HG03521 (cell line): Measurements from ENCODE around the gene ACVR2B.

Experiments used
- ATAC-seq: cut with Tn5 transposase; IDR thresholded peaks from one replicate; pipeline ENCODE4 v1.9.1; 2021; ENCODE audit warnings: mild to moderate bottlenecking, moderate library complexity; ENCODE audit not compliant: unreplicated experiment

The ACVR2B gene

DNA sequence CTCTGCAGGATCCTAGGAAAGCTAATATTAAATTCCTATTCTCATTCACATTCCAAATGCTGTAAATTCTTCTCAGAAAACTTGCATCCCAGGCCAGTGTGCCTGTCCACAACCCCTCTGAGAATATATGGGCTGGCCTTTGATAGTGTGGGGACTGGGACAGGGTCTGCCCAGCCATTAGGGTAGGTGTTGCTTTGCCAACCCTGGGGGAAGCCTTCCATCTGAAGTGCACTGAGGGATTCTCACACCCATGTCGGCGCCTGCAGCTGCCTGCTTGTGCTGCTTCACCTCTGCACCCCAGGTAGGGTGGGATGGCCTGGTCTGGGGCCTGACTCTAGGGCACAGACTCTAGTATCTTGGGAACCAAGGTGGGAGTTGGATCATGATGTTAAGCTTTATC is 27.2 kb downstream of the ACVR2B start:
- no peak for ATAC-seq

DNA sequence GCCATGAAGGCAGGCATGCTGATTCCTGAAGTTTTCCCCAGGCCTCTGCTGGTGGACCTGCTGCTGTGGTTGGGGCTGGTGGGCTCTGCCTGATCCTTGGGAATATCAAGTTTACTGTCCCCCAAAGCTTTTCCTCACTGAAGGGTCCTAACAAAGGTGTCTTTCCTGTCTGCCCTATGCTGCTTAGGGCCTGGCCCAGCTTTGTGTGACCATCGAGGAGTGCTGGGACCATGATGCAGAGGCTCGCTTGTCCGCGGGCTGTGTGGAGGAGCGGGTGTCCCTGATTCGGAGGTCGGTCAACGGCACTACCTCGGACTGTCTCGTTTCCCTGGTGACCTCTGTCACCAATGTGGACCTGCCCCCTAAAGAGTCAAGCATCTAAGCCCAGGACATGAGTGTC is 29.3 kb downstream of the ACVR2B start:
- ATAC-seq, result no peak

DNA sequence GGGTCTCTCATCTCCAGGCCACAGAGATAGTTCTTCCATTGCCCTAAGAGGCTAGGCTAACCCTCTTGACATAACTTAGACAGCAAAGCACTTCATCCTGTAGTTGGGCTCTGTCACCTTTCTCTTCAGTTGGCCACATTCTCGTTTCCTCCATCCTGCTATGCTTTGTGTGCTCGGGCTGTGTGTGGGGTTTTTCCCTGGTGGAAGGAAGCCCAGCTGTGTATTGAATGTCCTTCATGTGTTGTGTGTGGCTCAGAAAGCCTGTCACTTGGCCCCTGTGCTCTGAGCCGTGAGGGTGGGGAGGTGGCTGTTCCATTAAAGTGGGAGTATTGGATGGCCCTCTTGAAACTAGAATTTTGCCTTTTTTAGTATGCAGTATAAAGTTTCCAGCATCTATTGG is 33.6 kb downstream of the ACVR2B start:
- ATAC-seq, result no peak

- no peak for ATAC-seq
Measured at GRCh38 chr3:38488949-38489348, 35.3 kb downstream of the ACVR2B start.

DNA sequence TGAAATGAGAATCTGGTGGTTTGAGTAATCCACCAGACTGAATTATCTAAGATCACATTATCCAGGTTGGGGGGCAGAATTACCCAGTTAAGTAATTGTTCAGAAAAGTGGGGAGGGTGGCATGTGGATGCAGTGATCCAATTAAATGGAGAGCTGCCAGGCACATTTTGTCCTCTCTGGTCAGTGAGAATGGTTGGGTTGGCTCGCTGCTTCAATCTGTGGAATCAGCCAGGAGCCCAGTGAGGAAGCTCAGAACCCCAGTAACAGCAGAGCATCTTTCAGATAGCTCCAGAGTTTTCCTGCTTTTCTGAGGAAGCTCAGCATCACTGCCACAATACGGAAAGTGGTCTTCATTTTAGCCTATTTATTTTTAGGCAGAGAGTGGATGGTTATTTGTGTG is 36.1 kb downstream of the ACVR2B start:
- no peak for ATAC-seq

- no peak for ATAC-seq
Measured at GRCh38 chr3:38490281-38491030, 36.8 kb downstream of the ACVR2B start.

- no peak for ATAC-seq
Measured at GRCh38 chr3:38491215-38491614, 37.5 kb downstream of the ACVR2B start.

GRCh38 chr3:38493031-38493430 is 39.3 kb downstream of the ACVR2B start:
- ATAC-seq, result no peak

- ATAC-seq, result peak; percentile 84
Measured at GRCh38 chr3:38496131-38496910, 42.6 kb downstream of the ACVR2B start, which contains the start of gene EXOG. Gene EXOG, plus strand, starts transcription at chr3:38496340. Its CDS starts 28 bp downstream, at chr3:38496368.

- no peak for ATAC-seq
Measured at GRCh38 chr3:38497031-38497430, 43.3 kb downstream of the ACVR2B start.

DNA sequence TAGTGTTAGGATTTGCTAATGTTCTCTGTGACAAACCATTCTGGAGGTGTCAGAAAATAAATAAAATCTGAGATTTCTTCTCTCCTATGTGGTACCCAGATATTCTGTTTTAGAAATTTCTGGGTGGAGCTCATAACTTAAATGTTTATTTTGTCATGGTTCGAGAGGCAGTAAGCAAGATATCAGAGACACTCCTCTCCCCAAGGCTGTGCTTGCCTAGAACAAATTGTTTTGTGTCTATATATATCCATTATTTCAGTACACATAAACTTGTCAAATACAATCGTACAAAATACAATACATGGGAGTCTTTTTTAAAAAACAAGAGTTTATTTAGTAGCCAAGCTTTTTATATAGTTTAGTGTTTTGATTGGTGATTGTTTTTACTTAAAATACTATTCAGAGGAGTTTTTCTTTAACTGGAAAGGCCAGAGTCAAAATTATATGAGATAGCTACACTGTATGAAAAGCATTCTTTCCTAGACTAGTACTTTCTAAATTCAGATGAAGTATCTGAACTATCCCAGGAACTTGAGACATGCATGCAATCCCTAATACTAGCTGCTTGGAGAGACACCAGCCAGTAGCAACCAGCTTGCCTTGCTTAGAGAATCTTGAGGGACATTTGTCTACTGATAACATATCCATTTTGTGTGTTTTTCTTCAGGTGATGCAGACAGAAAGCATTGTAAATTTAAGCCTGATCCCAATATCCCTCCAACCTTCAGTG is 47.2 kb downstream of the ACVR2B start:
- no peak for ATAC-seq

DNA sequence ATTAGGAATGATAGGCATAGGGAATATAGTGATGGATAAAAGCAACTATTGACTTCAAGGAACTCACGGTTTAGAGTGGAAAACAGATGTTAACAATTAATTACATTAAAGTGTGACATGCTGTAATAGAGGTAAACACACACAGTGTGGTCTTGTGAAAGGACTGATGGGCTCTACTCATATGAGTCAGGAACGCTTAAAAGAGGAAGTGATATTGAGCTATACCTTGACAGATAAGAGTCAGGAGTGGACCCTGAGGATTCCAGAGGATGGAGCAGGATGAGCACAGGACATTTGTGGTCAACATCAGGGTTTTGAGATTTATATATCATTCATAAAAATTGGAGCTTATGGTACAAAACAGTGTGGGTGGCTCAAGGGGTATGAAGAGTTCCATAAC is 53.4 kb downstream of the ACVR2B start:
- ATAC-seq, result peak; percentile 99

- ATAC-seq, result no peak
Measured at GRCh38 chr3:38509732-38510131, 56.0 kb downstream of the ACVR2B start.

DNA sequence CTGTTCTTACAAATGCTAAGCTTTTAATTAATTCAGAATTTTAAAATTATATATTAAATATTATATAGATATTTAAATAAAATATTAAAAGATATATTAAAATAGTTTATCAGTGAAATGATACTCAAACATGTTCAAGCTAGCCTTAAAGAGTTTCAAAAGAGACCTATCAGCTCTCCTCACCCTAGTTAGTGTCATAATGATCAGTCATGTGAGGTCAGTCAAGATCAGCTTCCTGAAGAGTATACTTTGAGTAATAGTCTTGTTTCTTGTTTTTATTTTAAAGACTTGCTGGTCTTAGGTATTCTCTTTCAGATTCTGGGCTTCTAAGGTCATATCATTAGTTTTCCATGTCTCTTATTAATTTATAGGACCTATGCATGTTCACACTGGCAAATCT is 56.9 kb downstream of the ACVR2B start:
- no peak for ATAC-seq

DNA sequence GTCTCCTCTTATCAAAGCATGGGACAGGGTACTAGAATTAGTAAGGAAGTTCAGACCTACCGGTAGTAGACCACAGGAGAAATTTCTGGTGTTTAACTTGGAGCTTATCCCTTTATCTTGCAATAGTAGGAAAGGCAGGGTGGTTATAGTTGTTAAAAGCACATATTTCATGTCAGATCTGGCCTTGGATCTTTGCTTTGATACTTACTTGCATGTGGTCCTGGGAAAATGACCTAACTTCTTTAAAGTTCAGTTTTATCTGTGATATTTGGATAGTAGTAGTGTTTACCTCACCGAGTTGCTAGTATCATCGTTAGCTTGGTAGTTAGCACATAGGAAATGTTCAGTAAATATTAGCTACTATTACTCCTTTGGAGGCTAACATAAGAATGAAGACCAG is 57.9 kb downstream of the ACVR2B start:
- no peak for ATAC-seq

GRCh38 chr3:38515367-38515766 is 61.7 kb downstream of the ACVR2B start:
- no peak for ATAC-seq

DNA sequence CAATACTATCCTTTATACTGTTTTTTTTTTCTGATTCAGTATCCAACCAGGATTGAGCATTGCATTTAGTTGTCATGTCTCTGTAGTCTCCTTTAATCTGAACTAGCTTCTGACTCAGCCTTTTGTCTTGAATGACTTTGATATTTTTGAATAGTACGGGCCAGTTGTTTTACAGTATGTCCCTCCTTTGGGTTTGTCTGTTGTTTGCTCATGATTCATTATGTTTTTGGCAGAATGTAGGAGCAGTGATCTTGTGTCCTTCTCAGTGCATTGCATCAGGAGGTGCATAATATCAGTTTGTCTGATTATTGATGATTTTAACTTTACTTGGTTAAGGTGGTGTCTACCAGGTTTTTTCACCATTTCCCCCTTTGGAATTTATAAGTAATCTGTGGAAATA is 63.0 kb downstream of the ACVR2B start:
- ATAC-seq, result no peak

DNA sequence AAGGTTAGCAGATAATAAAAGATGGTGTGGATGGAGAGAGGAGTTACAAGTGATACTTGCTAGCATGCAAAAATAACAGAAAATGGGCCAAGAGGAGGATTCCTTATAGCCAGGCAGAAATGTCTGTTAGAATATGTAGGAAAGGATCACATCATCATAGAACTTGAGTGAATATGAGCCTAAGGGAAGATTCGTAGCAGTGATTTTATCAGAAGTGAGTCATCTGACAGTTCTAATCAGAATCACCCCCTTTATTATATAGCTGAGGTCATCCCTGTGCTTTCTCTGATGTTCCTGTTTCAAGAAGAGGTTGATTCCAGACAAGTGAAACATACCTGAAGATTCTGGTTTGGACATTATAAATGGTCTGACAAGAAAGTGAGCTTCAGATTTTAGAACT is 65.3 kb downstream of the ACVR2B start:
- ATAC-seq, result no peak

DNA sequence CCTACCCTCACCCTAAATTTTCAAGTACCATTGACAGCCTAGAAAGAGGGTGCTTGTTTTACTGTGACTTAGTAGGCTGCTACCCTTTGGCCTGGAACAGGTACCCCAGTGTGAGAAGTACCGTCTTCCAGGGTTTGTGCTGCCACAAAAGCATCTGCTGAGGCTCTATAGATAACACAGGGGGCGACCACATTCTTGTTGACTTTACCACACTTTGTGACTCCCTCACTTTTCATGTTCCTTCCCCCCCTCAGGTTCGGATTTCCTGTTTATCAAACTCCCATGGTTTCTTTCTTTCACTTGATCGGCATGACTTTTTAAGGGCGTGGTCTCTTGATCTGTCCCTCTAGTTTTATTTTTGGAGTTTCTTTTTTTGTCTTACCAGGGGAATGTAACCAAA is 66.0 kb downstream of the ACVR2B start:
- ATAC-seq, result no peak

DNA sequence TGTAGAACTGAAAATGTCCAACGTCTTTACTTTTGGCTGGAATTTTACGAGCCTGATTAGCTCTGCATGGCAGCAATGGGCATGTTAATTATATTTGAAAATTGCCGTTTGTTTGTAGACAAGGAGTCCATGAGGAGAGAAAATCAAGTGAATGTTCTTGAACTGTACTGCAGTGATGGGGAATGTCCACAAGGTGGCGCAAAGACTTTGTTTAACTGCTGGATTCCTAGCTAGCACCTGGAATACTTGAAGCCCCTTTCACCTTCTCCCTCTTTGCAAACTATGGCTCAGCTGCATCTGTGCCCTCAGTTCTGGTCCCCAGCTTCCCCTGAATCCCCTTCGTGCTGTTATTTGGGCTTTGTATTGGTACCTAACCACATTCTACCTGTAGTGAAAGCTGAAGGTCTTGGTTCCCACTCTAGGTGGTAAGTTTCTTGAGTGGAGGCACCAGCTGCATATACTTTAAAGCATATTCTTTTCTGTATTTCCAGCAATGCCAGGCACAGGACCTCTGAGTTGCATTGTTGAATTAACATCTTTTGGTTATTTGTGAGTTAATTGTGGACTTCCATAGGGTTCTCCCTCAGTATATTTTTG is 67.8 kb downstream of the ACVR2B start:
- ATAC-seq, result peak; percentile 51

DNA sequence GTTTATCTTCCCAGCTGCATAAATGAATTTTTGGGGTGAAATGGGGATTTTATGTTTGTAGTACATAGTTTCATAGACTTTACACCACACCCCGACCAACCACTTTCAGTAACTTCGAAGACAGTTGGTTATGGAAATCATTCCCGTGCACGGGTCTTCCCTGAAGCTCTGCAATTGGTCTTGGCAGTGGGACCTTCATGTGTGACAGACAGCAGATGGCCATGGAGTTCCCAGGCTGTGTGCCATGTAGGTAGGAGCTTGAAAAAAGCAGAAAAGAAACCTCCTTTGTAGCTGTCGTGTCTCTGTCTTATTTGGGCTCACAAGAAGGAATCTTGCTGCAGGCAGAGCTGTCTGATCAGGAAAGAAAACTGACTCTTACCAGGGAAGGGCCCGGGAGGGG is 68.3 kb downstream of the ACVR2B start:
- ATAC-seq, result no peak
